GM06990 (cell line): ENCODE data around the gene ELOVL7.

Experiments
- DNase-seq: peaks from one replicate; pipeline ENCODE4 v3.0.0-alpha.2; 2011; ENCODE audit not compliant: insufficient read length; ENCODE audit errors: extremely low read depth
- H3K27me3 ChIP-seq: replicated peaks from 2 replicates; pipeline ENCODE4 v1.6.0; 2011; ENCODE audit warnings: low read length; ENCODE audit not compliant: control insufficient read depth, insufficient read depth
- H3K36me3 ChIP-seq: 2 replicates; pipeline ENCODE4 v1.5.1; 2011; ENCODE audit warnings: low read length; ENCODE audit not compliant: control insufficient read depth, insufficient read depth
- H3K4me3 ChIP-seq: replicated peaks from 2 replicates; pipeline ENCODE4 v1.5.1; 2011; ENCODE audit warnings: low read depth, mild to moderate bottlenecking, control low read depth, low read length
- CTCF ChIP-seq: IDR thresholded peaks from 2 replicates; pipeline ENCODE4 v1.5.1; 2011; ENCODE audit warnings: low read length, control low read depth, mild to moderate bottlenecking, inconsistent platforms; ENCODE audit not compliant: insufficient read depth, poor library complexity, severe bottlenecking

ELOVL7 gene

GRCh38 chr5:60705144-60705543 lies 138.9 kb downstream of the ELOVL7 start:
- DNase-seq = no peak
- H3K27me3 ChIP-seq = no peaks in the 10 kb centered on the region
- no peak overlapping the region for H3K4me3 ChIP-seq
- no peak for TF ChIP-seq CTCF
- H3K36me3 ChIP-seq = no peaks in the 10 kb centered on the region

GRCh38 chr5:60703944-60704343 lies 140.1 kb downstream of the ELOVL7 start:
- DNase-seq = no peak
- H3K36me3 ChIP-seq = no peaks in the 10 kb centered on the region
- TF ChIP-seq CTCF = no peak

More at GRCh38 chr5:60703944-60704343, 140.1 kb downstream of the ELOVL7 start:
- H3K27me3 ChIP-seq = no peaks in the 10 kb centered on the region
- no peak overlapping the region for H3K4me3 ChIP-seq
